ENCODE measurements around the gene ZNF205. TPM values are rescaled to one million over a fixed set of nuclear protein-coding genes. Genes with fewer than 3 reads are reported as not detected.

The ZNF205 gene
- total RNA-seq, 1 donor from 2014 or later, result 12.9 TPM

DNA sequence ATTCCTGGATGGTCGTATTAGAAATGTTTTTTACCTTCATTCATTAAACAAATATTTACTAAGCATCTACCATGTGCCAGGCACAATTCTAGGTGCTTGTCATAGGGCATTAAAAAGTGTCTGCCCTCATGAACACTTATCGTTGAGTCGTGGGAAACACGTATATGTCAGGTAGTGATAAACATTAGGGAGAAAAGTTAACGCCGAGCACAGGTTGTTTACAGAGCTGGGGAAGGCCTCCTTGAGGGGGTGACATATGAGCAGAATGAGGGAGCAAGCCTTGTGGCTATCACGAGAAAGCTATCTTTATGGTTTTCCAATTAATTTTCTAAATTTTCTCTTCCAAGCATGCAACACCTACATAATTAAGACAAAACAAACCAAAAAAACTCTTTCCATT, 21.5 kb downstream of the ZNF205 start:
- peaks cover 7% of the 10 kb centered on the region for H3K36me3 Mint-ChIP-seq (ENCODE audit: low read depth)
- H3K4me1 Mint-ChIP-seq (ENCODE audit: low read depth), result peaks cover 39% of the 10 kb centered on the region
- H3K4me3 Mint-ChIP-seq (ENCODE audit: unreplicated experiment), result peak overlapping the region; percentile 99
- DNase-seq (ENCODE audit: low spot score), result no peak
- TF ChIP-seq, protein P1, sequence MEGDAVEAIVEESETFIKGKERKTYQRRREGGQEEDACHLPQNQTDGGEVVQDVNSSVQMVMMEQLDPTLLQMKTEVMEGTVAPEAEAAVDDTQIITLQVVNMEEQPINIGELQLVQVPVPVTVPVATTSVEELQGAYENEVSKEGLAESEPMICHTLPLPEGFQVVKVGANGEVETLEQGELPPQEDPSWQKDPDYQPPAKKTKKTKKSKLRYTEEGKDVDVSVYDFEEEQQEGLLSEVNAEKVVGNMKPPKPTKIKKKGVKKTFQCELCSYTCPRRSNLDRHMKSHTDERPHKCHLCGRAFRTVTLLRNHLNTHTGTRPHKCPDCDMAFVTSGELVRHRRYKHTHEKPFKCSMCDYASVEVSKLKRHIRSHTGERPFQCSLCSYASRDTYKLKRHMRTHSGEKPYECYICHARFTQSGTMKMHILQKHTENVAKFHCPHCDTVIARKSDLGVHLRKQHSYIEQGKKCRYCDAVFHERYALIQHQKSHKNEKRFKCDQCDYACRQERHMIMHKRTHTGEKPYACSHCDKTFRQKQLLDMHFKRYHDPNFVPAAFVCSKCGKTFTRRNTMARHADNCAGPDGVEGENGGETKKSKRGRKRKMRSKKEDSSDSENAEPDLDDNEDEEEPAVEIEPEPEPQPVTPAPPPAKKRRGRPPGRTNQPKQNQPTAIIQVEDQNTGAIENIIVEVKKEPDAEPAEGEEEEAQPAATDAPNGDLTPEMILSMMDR (IDR thresholded peaks at IDR 0.05), result no peak
- H3K9me3 Mint-ChIP-seq (ENCODE audit: low read depth), result no peaks in the 10 kb centered on the region
- peak overlapping the region; percentile 99 for H3K27ac Mint-ChIP-seq (ENCODE audit: unreplicated experiment)
- H3K27me3 Mint-ChIP-seq (ENCODE audit: low read depth), result no peaks in the 10 kb centered on the region

DNA sequence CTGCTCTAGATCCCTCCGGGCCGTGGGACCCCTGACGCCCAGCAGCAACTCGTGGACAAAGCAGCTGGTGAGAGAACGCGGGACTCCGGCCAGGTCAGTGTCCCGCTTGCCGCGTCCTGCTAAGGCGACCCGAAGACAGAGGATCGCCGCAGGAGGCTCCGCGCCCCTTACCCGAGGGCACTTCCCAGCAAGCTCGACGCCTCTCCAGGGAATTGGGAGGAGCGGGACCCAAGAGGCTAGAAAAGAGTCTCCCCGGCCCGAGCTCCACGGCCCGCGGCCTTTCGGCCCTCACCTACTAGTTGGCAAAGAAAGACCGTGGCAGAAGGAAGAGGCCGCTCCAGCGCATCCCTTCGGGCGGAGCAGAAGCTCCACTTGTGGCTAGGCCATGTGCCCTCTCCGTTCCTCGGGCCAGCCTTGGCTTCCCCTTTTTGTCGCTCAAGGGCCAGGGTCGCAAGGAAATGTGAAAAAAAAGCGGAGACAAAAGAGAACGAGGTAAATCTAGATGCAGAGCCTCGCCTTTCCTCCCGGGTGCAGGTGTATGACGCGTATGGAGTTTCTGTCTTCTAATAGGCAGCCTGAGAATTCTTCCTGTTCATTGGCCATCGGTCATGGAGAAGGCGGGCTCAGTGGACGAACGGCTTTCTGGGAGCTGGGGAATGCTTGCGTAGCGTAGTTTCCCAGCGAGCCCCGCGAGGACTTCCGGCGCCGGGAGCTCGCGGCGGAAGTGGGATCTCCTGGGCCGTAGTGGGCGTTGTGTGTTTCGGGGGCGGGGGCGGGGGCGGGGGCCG, 22.1 kb downstream of the ZNF205 start, which contains the start of gene ZNF213:
Gene ZNF213 (plus strand): TSS at position 692 of the 788 bp plus-strand sequence. CDS start 2,252 bp downstream, outside the sequence.
- H3K27ac Mint-ChIP-seq (ENCODE audit: unreplicated experiment), result peak within 1 kb of the TSS; percentile 99
- DNase-seq (ENCODE audit: low spot score), result peak; percentile 97
- no peaks in the 10 kb centered on the region for H3K9me3 Mint-ChIP-seq (ENCODE audit: low read depth)
- no peaks in the 10 kb centered on the region for H3K27me3 Mint-ChIP-seq (ENCODE audit: low read depth)
- H3K36me3 Mint-ChIP-seq (ENCODE audit: low read depth), result peaks cover 9% of the 10 kb centered on the region
- H3K4me3 Mint-ChIP-seq (ENCODE audit: unreplicated experiment), result peak within 1 kb of the TSS; percentile 99
- peaks cover 34% of the 10 kb centered on the region for H3K4me1 Mint-ChIP-seq (ENCODE audit: low read depth)
- TF ChIP-seq, protein P1 (IDR thresholded peaks at IDR 0.05), result no peak

DNA sequence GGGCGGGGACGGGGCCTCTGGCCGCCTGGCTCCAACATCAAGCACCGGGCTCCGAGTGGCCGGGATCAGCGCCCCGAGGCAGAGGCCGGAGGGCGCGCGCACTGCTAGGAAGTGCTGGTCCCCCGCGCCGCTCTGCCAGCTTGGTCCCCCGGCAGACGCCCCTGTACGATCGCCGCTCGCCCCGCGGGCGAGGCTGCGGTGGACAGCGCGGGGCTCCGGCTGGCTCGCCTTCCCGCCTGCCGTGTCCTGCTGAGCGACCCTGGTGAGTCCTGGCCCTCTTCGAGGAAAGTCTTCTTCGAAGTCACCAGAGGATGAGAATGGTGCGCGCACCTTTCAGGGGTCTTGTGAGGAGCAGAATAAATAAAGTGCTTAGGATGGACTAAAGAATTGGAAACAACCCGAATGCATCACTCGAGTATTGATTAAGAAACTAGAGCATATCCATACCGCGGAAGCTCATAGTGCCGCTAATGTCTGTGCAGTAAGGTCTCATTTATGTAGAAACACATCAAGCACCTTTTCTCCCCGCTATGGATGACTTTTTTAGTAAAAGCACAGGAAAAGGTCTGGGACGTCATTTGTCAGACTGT, 22.8 kb downstream of the ZNF205 start:
- no peaks in the 10 kb centered on the region for H3K27me3 Mint-ChIP-seq (ENCODE audit: low read depth)
- peak overlapping the region; percentile 99 for H3K4me3 Mint-ChIP-seq (ENCODE audit: unreplicated experiment)
- no peaks in the 10 kb centered on the region for H3K9me3 Mint-ChIP-seq (ENCODE audit: low read depth)
- TF ChIP-seq, protein P1 (IDR thresholded peaks at IDR 0.05), result no peak
- peaks cover 29% of the 10 kb centered on the region for H3K4me1 Mint-ChIP-seq (ENCODE audit: low read depth)
- peaks cover 5% of the 10 kb centered on the region for H3K36me3 Mint-ChIP-seq (ENCODE audit: low read depth)
- DNase-seq (ENCODE audit: low spot score), result no peak
- peak overlapping the region; percentile 89 for H3K27ac Mint-ChIP-seq (ENCODE audit: unreplicated experiment)

DNA sequence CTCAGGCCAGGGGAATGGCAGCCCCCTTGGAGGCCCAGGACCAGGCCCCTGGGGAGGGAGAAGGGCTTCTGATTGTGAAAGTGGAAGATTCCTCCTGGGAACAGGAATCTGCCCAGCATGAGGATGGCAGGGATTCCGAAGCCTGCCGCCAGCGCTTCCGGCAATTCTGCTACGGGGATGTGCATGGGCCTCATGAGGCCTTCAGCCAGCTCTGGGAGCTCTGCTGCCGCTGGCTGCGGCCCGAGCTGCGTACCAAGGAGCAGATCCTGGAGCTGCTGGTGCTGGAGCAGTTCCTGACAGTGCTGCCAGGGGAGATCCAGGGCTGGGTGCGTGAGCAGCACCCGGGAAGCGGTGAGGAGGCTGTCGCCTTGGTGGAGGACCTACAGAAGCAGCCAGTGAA, 24.9 kb downstream of the ZNF205 start:
- DNase-seq (ENCODE audit: low spot score), result no peak

DNA sequence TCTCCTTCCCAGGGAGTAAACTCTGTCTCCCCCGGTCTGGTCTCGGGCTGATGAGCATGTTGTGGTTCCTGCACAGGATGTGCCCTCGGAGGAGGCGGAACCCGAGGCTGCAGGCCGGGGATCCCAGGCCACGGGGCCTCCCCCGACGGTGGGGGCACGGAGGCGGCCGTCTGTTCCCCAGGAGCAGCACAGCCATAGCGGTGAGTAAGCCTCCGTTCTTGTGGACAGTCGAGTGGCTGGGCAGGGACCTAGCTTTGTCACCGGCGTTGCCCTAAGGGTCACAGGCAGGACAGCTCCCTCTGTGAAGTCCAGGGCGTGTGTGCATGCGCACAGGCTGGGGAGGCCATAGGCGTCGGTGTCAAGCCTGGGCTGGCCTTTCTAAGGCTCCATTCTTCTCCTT, 26.0 kb downstream of the ZNF205 start:
- DNase-seq (ENCODE audit: low spot score), result no peak
- H3K9me3 Mint-ChIP-seq (ENCODE audit: low read depth), result no peaks in the 10 kb centered on the region
- peaks cover 11% of the 10 kb centered on the region for H3K36me3 Mint-ChIP-seq (ENCODE audit: low read depth)
- no peaks in the 10 kb centered on the region for H3K27me3 Mint-ChIP-seq (ENCODE audit: low read depth)
- no peak overlapping the region for H3K4me3 Mint-ChIP-seq (ENCODE audit: unreplicated experiment)
- peaks cover 21% of the 10 kb centered on the region for H3K4me1 Mint-ChIP-seq (ENCODE audit: low read depth)
- TF ChIP-seq, protein P1 (IDR thresholded peaks at IDR 0.05), result no peak
- H3K27ac Mint-ChIP-seq (ENCODE audit: unreplicated experiment), result no peak overlapping the region

More for the DNA sequence above, 24.9 kb downstream of the ZNF205 start:
- Mint-ChIP-seq H3K4me3 (ENCODE audit: unreplicated experiment) (no peak overlapping the region), H3K9me3 (ENCODE audit: low read depth) (no peaks in the 10 kb centered on the region), H3K27me3 (ENCODE audit: low read depth) (no peaks in the 10 kb centered on the region), H3K36me3 (ENCODE audit: low read depth) (peaks cover 7% of the 10 kb centered on the region), H3K4me1 (ENCODE audit: low read depth) (peaks cover 26% of the 10 kb centered on the region), H3K27ac (ENCODE audit: unreplicated experiment) (no peak overlapping the region)
- TF ChIP-seq, protein P1 (IDR thresholded peaks at IDR 0.05), result no peak
